Heart left ventricle (tissue), 13 donors: ENCODE measurements around the gene BHLHA15.

Experiments used
- CTCF ChIP-seq, 12 donors: fragments of 200-600 bp; sonication (generic) in 4 of 12; IDR thresholded peaks; one replicate each; pipeline versions ENCODE4 v1.5.0 to v1.8.0; 2018 to 2022; ENCODE audit warnings: antibody characterized with exemption in 12 of 12, mild to moderate bottlenecking in 5 of 12
- POLR2A ChIP-seq, 2 donors: fragments of 450-650 bp; IDR thresholded peaks; one replicate each; pipeline ENCODE4 v1.6.1; 2017; ENCODE audit warnings: antibody characterized with exemption in 2 of 2, mild to moderate bottlenecking in 2 of 2, moderate library complexity in 2 of 2
- donor health status: ischemic (EF 13 %, LVEDD 7.1; RV severe dilation, severe dysfunction).
- donor health status: DM: no; HTN: yes; CAD: no.
- donor health status: DM: no; HTN: no; CAD: no.
- donor health status: ischemic (EF 25% LVEDD 6.9; RV normal size, moderate dysfunction).
- donor health status: ischemic (EF 25% LVEDD 5.7; RV mildly dilated, moderate dysfunction).
- donor health status: ischemic (EF 35%, LVEDD 5.7; RV mildly dilated, moderate dysfunction).
- donor health status: nonischemic (EF 11% LVEDD 7.7; RV severe dilation, severe dysfunction).
- donor health status: DM: yes; HTN: yes; CAD: no.
- donor health status: PGD.
- donor health status: ischemic (EF 29% LVEDD 5.4; RV normal size, mild dysfunction).
- donor health status: nonischemic (EF 23%, LVEDD 6.1; RV moderate dilation, normal function).

- TF ChIP-seq POLR2A (IDR thresholded peaks at IDR 0.05) (no peak), CTCF (IDR thresholded peaks at IDR 0.05) (no peak)
Observed at GRCh38 chr7:98256431-98256830, 45.2 kb downstream of the BHLHA15 start.
